ENCODE measurements around the gene STX16.

- TF ChIP-seq, protein P1, sequence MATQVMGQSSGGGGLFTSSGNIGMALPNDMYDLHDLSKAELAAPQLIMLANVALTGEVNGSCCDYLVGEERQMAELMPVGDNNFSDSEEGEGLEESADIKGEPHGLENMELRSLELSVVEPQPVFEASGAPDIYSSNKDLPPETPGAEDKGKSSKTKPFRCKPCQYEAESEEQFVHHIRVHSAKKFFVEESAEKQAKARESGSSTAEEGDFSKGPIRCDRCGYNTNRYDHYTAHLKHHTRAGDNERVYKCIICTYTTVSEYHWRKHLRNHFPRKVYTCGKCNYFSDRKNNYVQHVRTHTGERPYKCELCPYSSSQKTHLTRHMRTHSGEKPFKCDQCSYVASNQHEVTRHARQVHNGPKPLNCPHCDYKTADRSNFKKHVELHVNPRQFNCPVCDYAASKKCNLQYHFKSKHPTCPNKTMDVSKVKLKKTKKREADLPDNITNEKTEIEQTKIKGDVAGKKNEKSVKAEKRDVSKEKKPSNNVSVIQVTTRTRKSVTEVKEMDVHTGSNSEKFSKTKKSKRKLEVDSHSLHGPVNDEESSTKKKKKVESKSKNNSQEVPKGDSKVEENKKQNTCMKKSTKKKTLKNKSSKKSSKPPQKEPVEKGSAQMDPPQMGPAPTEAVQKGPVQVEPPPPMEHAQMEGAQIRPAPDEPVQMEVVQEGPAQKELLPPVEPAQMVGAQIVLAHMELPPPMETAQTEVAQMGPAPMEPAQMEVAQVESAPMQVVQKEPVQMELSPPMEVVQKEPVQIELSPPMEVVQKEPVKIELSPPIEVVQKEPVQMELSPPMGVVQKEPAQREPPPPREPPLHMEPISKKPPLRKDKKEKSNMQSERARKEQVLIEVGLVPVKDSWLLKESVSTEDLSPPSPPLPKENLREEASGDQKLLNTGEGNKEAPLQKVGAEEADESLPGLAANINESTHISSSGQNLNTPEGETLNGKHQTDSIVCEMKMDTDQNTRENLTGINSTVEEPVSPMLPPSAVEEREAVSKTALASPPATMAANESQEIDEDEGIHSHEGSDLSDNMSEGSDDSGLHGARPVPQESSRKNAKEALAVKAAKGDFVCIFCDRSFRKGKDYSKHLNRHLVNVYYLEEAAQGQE (IDR thresholded peaks at IDR 0.05; ENCODE audit: insufficient read depth in 1 of 2, low read depth in 2 of 2, low read length in 1 of 2): no peak
- TF ChIP-seq POLR2AphosphoS5 (IDR thresholded peaks at IDR 0.05; ENCODE audit: low read depth, low read length): no peak
- TF ChIP-seq, protein P2, sequence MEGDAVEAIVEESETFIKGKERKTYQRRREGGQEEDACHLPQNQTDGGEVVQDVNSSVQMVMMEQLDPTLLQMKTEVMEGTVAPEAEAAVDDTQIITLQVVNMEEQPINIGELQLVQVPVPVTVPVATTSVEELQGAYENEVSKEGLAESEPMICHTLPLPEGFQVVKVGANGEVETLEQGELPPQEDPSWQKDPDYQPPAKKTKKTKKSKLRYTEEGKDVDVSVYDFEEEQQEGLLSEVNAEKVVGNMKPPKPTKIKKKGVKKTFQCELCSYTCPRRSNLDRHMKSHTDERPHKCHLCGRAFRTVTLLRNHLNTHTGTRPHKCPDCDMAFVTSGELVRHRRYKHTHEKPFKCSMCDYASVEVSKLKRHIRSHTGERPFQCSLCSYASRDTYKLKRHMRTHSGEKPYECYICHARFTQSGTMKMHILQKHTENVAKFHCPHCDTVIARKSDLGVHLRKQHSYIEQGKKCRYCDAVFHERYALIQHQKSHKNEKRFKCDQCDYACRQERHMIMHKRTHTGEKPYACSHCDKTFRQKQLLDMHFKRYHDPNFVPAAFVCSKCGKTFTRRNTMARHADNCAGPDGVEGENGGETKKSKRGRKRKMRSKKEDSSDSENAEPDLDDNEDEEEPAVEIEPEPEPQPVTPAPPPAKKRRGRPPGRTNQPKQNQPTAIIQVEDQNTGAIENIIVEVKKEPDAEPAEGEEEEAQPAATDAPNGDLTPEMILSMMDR (IDR thresholded peaks at IDR 0.05): no peak
These were observed 8.6 kb upstream of the STX16 start for GRCh38 chr20:58642441-58642840.
